ENCODE measurements around the gene GADD45G.

Gene GADD45G

DNA sequence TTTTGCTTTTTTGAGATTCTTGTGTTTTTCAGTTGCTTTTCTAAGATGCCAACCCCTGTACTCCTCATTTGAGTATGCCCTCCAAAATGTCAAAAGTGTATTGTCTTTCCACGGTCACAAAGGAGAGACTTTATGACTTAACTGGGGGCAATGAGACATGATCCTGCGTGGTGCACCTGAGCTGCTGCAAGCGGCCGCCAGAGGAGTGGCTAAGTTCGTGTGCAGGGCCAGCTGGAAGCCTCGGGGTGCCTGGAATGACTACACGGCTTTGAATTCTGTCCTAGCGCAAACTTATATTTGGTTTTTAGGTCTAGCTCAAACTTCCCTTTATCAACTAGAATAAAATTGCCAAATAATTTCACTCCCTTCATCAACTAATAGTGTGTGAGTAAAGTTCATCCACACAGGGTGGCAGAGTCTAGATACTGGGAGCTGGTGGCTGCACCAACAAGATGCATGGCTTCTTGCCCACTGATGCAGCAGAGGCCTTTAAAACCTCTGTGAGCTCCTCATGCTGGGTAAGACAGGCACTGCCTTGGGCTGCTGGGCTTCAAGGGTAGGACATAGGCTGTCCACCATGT lies 4.7 kb downstream of the GADD45G start:
- no peak for DNase-seq (ENCODE audit: low spot score)

DNA sequence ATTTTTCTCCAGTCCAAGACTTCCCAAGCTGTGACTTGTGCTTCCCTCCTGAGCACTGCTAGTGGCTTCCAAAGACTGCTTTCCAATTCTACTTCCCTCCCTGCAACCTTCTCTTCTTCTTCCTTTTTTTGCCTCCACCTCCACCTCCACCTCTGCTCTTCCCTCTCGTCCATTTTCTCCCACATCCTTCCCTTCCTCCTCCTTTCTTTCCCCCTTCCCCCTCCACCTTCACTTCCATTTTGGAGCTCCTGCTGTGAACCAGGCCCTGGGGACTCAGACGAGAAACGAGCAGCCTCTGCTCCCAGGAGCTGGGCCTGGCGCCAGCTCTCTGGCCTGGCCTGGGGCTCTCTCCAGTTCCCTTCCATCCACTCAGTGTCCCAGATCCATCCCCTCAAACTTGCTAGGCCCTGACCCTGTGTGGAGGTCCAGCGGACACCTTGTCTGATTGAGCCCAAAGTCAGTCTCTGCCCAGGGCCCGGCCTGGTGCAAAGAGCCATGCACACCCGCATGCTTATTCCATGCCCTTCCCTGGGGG lies 5.6 kb downstream of the GADD45G start:
- no peak for DNase-seq (ENCODE audit: low spot score)

DNA sequence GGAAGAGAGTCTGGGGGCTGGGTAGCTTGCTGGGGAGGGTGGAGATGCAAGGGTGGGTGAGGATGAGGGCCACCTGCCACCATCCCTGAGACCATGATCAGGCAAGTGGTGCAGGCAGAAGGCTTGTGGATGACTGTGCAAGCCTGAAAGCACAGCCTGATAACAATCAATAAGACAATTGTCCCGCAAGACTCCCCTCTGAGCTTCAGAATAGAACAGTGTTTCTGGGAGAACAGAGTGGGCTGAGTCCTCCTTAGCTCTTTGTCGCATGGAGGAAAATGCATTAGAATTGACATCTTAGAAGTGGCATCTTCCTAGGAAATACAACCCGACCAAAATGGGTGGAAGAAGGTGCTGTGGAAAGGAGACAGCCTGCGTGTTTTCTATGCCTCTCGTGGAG lies 6.6 kb downstream of the GADD45G start:
- no peak for DNase-seq (ENCODE audit: low spot score)

DNA sequence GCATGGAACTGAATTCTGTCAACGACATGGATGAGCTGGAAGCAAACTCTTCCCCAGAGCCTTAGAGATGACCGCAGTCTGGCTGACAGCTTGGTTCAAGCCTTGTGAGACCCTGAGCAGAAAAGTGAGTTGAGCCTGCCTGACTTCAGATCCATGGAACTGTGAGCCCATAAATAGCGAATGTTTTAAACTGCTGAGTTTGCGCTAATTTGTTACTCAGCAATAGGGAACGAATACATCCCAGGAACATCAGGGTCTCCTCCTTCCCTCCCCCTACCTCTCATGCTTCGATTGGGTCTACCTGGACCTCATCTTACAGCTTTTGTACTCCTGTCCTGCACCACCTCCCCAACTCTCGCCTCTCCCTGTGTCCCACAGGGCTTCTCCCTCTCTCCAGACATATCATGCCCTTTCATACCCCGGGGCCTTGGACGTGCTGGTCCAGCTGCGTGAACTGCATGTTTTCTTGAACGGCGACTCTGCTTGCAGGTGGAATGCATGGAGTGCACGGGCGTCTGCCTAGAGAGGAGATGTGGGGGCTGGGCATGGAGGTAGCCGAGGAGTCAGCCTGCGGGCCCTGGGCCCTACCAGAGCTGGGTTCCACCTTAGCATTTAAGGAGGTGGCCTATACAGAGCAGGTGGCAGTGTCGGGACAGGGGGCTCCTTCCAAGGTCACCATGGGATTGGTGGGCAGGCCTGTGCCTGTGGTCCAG lies 7.9 kb downstream of the GADD45G start:
- no peak for DNase-seq (ENCODE audit: low spot score)

DNA sequence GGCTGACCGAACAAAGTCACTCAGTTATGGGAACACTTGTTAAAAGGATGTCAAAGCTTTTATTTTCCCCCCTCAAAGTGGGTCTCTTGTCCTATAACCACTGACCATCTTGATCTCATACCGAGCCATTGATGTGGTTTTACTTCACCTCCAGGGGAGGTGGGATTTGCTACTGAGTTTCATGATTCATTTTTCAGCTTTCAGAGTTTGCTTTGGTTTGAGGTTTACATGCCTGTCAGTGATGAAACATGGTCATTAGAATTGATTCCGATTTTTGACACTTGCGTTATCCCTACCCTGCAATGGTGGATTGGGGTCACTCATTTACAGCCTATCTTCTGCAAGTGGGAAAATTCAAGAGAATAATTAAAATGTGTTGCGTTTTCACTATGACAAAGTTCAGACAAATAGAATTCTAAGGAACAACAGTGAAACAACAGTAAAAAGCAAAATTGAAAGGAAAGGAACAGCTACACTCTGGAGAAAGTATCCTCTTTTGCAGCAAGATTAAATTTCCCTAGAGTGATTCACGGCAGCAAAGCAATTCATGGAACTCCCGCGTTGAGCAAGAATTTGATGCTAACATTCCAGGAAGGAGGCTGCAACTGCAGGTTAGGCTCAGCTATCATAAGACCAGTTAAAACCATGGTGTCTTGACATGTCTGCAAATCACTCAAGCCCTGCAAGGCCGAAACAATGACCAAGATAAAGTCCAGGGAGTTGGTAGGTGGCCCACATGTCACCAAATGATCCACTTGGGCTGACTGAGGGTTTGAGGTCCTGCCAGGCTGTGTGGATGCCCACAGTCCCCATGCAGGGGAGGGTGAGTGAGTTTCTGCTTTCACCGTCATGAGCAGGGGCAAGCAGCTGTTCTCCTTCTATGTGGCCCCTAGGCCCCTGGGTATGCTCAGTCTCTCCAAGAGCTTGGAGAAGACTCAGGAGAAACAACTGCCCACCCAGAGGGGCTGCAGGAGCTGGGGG lies 9.4 kb downstream of the GADD45G start:
- no peak for DNase-seq (ENCODE audit: low spot score)

DNA sequence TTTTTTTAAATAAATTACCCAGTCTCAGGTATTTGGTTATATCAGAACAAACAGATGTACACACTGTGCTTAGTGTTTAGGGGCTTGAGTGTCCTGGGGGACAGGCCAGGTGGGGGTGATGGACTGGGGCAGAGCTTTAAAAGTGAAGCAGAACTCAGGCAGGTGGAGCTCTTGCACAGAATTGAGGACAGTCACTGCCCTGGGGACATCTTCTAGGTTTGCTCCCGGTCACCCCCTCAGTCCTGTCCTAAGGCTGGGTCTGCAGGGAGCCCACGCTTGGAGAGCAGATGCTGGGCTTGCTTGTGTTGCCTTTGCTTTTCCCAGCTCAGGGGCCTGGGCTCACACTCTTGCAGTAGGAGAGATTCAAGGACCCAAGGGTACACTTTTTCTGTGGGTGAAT lies 10.8 kb downstream of the GADD45G start:
- DNase-seq (ENCODE audit: low spot score) = no peak

DNA sequence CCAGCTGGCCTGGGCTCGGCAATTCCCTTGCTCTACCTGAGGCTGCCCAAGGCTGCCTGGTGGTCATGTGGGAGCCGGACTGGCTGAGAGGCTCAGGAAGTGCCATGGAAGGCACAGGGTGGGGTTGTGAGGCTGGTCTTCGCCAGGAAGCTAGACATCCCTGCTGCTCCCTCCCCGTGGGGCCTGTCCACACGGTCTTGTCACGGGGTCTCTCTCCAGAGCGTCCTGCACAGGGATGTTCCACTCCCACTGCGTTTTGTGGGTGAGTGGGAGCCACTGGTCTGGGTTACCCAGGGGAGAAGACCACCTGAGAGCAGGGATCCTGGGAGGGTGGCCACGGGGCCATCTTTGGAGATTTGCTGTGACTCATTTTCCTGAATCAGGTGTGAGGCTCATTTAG lies 11.6 kb downstream of the GADD45G start:
- DNase-seq (ENCODE audit: low spot score) = no peak

DNA sequence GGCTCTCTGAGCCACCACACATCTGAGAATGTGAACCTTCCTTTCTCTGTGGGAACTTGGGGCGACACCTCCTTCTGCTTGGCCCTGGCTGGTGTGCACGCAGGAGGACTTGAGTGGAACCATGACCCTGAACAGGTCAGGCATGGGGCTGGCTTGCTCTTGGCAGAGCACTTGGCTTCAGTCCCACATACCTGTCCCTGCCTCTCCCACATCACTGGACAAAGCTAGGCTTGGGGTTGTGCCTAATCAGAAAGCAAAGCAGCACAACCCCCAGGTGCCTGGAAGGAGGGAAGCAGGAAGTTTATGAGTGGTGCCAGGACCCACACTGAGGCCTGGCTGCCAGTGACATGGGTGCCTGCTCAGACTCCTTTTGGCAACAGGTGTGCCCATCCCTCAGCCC lies 13.2 kb downstream of the GADD45G start:
- DNase-seq (ENCODE audit: low spot score) = no peak

DNA sequence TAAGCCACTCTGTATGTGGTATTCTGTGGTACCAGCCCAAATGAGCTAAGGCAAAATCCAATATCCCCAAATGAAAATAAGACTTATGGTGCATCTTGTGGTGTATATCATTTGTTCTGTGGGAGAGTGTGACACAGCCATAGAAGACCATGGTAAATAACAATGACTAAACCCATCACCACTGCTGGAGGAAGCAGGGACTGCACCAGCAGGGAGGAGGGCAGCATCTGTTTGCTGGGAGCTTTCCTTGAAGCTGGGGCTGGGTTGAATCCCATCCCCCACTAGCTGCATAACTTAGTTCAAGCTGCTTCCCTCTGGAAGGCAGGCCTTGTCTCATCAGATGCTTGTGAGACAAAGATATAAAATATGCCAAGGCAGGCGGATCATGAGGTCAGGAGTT lies 14.2 kb downstream of the GADD45G start:
- DNase-seq (ENCODE audit: low spot score) = no peak

DNA sequence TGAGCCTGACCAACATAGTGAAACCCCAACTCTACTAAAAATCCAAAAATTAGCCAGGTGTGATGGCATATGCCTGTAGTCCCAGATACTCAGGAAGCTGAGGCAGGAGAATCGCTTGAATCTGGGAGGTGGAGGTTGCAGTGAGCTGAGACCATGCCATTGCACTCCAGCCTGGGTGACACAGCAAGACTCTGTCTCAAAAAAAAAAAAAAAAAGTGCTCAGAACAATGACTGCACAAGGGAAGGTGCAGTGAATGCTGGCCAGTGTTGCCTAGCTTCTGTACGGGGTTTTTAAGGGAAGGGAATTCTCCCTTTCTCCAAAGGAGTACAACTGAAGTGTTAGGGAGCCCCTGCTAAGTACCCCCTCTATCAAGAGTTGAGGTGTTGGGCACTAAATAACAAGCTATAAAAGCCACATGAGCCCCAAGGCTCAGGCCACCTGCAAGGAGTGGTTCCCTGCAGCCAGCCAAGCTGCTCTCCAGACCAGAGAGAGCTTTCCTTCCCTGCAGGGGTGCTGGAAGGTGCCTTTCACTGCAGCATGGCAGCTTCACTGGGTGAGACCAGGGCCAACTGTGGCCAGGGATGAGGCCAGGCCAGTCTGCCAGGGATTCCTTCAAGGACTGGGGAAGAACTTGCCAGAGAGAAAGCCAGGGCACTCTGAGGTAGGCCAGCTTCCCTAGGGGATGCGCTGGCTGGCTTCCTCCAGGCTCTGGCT lies 14.8 kb downstream of the GADD45G start:
- no peak for DNase-seq (ENCODE audit: low spot score)

DNA sequence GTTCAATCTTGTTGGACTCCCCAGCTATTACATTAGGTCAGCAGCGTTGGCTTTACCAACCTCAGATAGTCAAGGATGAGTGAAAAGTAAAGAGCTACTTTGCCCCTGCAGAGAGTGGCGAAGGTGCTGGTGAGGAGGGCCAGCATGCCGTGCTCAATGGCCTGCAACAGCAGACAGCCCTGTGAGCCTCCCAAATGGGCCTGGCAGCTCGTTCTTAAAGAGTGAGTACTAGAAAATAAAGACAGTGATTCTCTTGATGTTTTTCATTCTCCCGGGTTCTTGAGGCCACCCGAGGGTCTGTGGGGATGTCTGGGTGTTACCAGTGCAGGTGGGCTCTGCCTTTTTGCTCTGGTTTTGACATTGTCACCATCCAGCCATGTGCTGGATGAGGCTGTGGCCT lies 16.2 kb downstream of the GADD45G start:
- no peak for DNase-seq (ENCODE audit: low spot score)

DNA sequence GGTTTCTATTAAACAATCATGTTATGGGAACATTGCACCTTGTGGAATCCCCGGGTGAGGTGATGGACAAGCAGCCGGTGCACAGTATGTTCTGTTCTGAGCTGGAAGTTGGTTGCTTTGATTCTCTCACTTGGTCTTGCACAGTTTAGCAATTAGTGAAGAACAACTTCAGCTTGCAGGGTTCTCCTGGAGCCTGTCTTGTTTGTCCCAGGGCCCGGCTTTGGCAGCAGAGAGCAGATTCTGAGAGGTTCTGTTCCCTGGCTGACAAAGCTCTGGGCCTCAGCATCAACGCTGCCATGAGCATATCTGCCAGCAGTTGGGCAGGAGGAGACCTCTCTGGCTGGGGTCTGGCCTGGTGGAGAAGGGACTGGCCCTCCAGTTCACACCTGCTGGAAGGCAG lies 16.9 kb downstream of the GADD45G start:
- DNase-seq (ENCODE audit: low spot score) = no peak

DNA sequence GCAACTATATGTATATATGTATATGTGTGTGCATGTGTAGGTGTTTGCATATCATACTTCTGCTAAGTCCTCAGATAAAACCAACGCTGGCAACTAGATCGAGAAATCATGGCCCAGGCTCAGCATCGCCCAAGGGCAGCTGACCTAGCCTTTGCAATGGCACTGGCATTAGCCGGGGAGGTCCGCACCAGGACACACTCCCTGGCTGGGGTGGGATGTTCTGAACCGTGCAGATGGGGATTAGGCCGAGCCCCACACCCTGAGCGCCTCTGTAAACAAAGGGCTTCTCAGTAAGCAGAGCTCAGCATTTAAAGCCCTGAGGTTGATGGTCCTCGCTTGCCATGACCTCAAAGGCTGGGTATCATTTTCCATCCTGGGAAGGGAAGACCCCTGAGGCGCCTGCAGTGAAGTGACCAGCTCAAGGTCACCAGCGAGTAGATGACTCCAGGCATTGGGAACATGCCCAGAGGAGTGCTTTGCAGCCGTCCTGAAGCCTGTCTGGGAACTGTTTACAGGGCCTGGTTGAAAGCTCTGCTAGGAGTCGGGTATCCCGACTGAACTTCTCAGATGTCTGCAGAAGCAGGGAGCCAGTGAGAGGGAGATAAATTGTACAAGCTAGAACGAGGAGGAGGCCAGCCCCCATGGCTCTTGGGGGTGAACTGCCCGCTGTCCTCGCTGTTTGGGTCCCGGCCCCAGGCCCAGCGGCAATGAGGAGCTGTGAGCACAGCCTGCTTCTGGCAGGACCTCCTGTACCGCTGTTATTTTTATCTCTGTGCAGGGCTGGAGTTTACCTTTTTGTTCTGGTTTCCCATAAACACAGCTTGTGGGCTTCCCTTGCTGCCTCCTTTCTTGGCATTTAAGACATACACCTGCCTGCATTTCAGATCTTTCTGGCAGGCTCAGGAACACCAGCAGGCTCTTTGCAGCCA lies 18.4 kb downstream of the GADD45G start:
- DNase-seq (ENCODE audit: low spot score) = no peak

DNA sequence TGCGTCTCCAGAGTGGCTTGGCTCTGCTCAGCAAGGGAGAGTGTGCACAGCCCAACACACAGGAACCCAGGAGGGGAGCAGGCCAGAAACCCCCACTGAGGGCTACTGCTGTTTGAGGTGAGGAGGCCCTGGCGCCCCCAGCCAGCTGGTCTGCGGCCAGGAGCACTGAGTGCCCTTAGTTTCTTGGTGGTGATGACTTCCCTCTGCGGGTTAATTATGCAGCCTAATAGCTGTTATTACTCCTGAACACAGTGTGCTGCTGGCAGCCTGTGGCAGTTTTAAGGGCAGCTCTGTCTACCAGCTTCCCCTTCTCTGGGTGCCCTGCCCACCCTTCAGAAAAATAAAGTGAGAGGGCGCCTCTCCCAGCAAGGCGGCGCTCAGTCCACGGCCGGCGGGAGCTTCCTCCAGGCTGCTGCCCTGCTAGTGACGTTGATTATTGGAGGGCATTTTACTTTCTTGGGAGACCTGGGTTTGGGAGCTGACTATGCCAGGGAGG lies 19.2 kb downstream of the GADD45G start:
- no peak for DNase-seq (ENCODE audit: low spot score)

DNA sequence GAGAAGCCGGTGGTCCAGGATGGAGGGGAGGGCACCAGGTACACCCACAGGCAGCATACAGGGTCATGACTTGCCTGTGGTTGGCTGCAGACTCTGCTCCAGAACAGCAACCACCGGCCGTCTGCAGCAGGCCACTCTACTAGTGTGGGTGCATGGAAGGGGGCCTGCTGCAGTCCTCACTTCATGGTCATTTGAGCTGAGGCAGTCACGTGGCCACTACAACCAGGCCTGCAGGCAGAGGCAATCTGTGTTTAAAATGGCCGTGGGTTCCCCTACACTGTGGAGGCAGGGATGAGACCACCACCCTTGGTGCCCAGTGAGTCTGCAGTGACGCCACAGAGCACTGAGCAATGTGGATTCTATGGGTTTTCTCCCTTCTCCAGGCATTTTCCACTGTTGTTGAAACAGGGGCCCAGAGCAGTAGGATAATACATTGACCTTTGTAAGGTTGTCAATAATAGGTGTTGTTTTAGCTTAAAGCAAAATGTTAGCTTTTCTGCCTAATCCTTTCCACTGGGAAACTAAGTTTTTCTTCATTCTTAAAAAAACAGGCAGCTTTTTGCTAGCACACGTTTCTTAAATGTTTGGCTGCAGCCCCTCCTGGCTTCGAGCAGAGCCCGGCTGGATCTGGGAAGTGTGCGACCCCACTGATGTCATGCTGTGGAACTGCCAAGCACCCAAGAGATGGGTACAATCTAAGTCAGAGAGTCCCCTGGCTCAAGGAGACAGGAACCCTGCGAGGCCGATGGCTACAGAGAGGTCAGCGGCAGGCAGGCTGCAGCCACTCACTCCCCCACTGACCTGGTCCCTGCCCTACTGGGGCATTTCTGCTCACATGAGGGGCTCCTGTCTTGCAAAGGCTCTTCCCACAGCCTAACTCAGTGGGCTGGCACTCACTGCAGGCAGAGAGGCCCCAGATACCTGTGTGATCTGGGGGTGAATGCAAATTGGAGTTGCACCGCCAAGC lies 21.2 kb downstream of the GADD45G start:
- no peak for DNase-seq (ENCODE audit: low spot score)

DNA sequence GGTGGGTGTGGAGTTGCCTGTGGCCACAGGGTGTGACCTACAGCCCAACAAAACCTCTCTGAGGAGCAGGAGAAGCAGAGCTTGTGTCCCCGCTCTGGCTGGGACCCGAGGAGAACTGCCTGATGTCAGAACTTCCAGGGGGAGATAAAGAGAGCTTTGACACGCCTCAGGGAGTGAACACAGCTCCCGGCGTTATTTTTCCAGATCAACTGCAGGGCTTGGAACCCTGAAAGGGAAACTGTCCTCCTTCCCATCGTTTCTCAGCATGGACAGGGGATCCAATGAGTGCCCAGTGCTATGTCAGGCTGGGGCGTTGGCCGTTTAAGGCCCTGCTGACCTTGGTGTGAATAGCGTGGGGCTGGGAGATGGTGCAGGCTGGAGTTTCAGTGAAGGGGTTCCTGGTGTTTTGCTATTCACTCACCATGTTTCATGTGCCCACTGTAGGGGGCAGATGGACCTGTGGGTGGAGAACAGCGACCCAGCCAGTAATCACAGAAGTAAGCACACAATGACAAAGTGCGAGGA lies 22.0 kb downstream of the GADD45G start:
- DNase-seq (ENCODE audit: low spot score) = no peak

DNA sequence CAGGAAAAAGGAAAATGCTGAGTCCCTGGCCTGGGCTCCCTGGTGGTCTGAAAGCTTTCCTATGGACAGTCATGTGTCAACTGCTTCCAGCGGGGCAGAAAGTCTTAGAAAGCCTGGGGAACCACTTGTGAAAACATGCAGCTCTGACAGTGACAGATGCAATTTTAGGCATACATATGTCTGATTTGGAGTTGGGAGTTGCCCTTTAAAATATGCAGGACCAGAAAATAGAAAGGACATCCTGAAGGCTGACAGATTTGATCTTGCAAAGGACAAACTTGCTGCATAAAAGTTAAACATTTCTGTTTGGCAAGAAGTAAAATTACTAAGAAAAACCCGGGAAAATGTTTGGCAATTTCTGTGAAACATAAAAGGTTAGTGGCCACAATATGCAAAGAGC lies 23.8 kb downstream of the GADD45G start:
- no peak for DNase-seq (ENCODE audit: low spot score)

DNA sequence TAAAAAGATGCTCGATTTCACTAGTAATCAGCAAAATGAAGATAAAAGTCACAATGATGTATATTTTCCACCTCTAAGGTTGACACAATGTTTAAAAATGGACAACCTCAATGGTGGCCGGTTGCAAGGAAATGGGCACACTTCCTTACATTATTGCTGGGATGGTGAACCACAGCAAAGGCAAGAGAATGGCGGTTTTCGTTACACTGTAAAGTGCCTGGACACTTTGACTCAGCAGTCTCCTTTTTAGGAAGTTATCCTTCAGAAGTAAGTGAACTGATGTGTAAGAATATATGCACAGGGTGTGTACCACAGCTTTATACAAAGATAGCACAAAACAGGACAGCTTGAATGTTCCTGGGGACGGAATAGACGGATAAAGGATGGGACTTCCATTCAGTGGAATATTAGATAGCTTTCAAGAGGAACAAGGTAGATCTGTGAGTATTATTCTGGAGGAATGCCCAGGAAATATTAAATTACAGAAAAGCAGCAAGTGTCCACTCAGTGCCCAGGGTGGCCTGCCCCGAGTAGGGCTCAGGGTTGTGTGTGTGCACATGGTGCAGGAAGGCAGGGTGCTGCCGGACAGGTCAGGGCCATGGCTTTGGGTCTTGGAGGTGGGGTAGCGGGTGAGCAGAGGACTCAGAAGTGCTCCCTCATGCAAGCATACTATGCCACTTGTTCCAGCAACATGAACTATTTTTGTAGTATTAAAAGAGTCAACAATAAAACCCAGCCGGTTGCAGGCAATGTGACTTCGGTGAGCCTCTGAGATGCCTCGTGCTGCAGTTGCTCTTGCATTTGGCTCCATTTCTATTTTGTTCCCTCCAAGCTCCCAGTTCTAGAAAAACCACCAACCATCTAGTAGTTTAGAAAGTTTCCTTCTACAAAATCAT lies 24.5 kb downstream of the GADD45G start:
- DNase-seq (ENCODE audit: low spot score) = no peak
